Fibroblast of skin of left biceps (primary cell): ENCODE results near the gene CAV3.
"Not testable (repeated sequence)": the region's sequence is repeated elsewhere in the genome, so short reads cannot be mapped to it uniquely, and the experiment has no call there.

Experiments
- DNase-seq, 2 experiments: peaks; one replicate each; pipeline ENCODE4 v3.0.0-alpha.2; 2013; ENCODE audit warnings: low read depth in 2 of 2

The CAV3 gene

GRCh38 chr3:8733332-8734094, at the start of gene CAV3:
Gene CAV3 (plus strand): TSS chr3:8733802. CDS start chr3:8733877, 75 bp downstream.
- DNase-seq, result no peak

- not testable (repeated sequence) for DNase-seq
Measured at GRCh38 chr3:8684992-8685391, 48.6 kb upstream of the CAV3 start.

GRCh38 chr3:8691295-8691694, 42.3 kb upstream of the CAV3 start:
- DNase-seq, result not testable (repeated sequence)

GRCh38 chr3:8702560-8702959, 31.0 kb upstream of the CAV3 start:
- no peak for DNase-seq

GRCh38 chr3:8705575-8705974, 28.0 kb upstream of the CAV3 start:
- DNase-seq, result no peak

- DNase-seq, result no peak
Measured at GRCh38 chr3:8709287-8709686, 24.3 kb upstream of the CAV3 start.

- no peak for DNase-seq
Measured at GRCh38 chr3:8709801-8710507, 23.6 kb upstream of the CAV3 start.

- no peak for DNase-seq
Measured at GRCh38 chr3:8712045-8712907, 21.3 kb upstream of the CAV3 start.

- no peak for DNase-seq
Measured at GRCh38 chr3:8712908-8713255, 20.7 kb upstream of the CAV3 start.

GRCh38 chr3:8713901-8714759, 19.5 kb upstream of the CAV3 start:
- DNase-seq, result no peak

GRCh38 chr3:8715757-8716156, 17.8 kb upstream of the CAV3 start:
- DNase-seq, result not testable (repeated sequence)

GRCh38 chr3:8722808-8723207, 10.8 kb upstream of the CAV3 start:
- no peak for DNase-seq

- DNase-seq, result no peak
Measured at GRCh38 chr3:8723612-8724011, 10.0 kb upstream of the CAV3 start.

GRCh38 chr3:8724108-8724752, 9.4 kb upstream of the CAV3 start:
- no peak for DNase-seq

GRCh38 chr3:8727605-8728512, 5.7 kb upstream of the CAV3 start:
- DNase-seq, result no peak

GRCh38 chr3:8729479-8729878, 4.1 kb upstream of the CAV3 start:
- DNase-seq, result no peak

- DNase-seq, result no peak
Measured at GRCh38 chr3:8730656-8731055, 2.9 kb upstream of the CAV3 start.

- no peak for DNase-seq
Measured at GRCh38 chr3:8732413-8732812, 1.2 kb upstream of the CAV3 start.

GRCh38 chr3:8734137-8734878, 706 bp downstream of the CAV3 start:
- DNase-seq, result no peak
